OCI-LY7 (cell line): ENCODE data around the gene RGMB. TPM values are rescaled to one million over a fixed set of nuclear protein-coding genes. Genes with fewer than 3 reads are reported as not detected.

Experiments used
- BruUV-seq: library from RNA; stranded (reverse); fragments of 400-500 nt; replicated peaks from 2 replicates; lab custom pipeline; 2021; lab: Mats Ljungman, UMichigan
- CTCF ChIA-PET: fragments of 300-600 bp; sonication (Branson Sonifier 250); formaldehyde crosslinking; loops from one replicate; lab custom pipeline; 2022; ENCODE audit warnings: antibody characterized with exemption; ENCODE audit not compliant: unreplicated experiment; lab: Charles Lee
- POLR2A ChIA-PET: fragments of 300-600 bp; sonication (Branson Sonifier 250); formaldehyde crosslinking; loops from one replicate; lab custom pipeline; 2022; ENCODE audit warnings: antibody characterized with exemption; lab: Charles Lee
- DNase-seq: peaks from one replicate; pipeline ENCODE4 v3.0.0-alpha.2; 2015; ENCODE audit warnings: low spot score
- H2AFZ ChIP-seq: fragments of 200-600 bp; sonication (generic), shearing (Covaris generic); 2 replicates; pipeline ENCODE4 v1.6.1; 2014; ENCODE audit warnings: mild to moderate bottlenecking, antibody characterized with exemption, low read length, moderate library complexity
- H3K27ac ChIP-seq: fragments of 200-600 bp; sonication (generic); 2 replicates; pipeline ENCODE4 v1.5.1; 2014; ENCODE audit warnings: mixed run types, low read depth, mild to moderate bottlenecking, moderate library complexity, low read length, inconsistent platforms; ENCODE audit not compliant: poor library complexity, severe bottlenecking
- H3K36me3 ChIP-seq: fragments of 200-600 bp; sonication (generic); 2 replicates; pipeline ENCODE4 v1.6.1; 2014; ENCODE audit warnings: mild to moderate bottlenecking, antibody characterized with exemption, low read length, moderate library complexity, mixed read lengths; ENCODE audit not compliant: insufficient read depth
- H3K4me1 ChIP-seq: fragments of 200-600 bp; sonication (generic); 2 replicates; pipeline ENCODE4 v1.5.1; 2014; ENCODE audit warnings: mild to moderate bottlenecking, low read length; ENCODE audit not compliant: insufficient read depth, poor library complexity, severe bottlenecking
- H3K4me2 ChIP-seq: fragments of 200-600 bp; sonication (generic); 2 replicates; pipeline ENCODE4 v1.6.1; 2014; ENCODE audit warnings: mild to moderate bottlenecking, low read length
- H3K4me3 ChIP-seq: fragments of 200-600 bp; sonication (generic); 2 replicates; pipeline ENCODE4 v1.5.1; 2014; ENCODE audit warnings: mild to moderate bottlenecking, low read depth, low read length; ENCODE audit not compliant: poor library complexity, severe bottlenecking
- H3K79me2 ChIP-seq: fragments of 200-600 bp; sonication (generic); 2 replicates; pipeline ENCODE4 v1.6.1; 2016; ENCODE audit warnings: low read depth, mild to moderate bottlenecking, low read length, moderate library complexity, mixed read lengths; ENCODE audit not compliant: insufficient read depth
- H3K9me2 ChIP-seq: fragments of 200-600 bp; sonication (generic); 2 replicates; pipeline ENCODE4 v1.6.1; 2016; ENCODE audit warnings: mild to moderate bottlenecking, low read length, mixed read lengths; ENCODE audit not compliant: insufficient read depth
- H3K9me3 ChIP-seq: fragments of 200-600 bp; sonication (generic); 2 replicates; pipeline ENCODE4 v1.6.1; 2014; ENCODE audit warnings: mild to moderate bottlenecking, mixed run types, low read length, mixed read lengths
- H4K20me1 ChIP-seq: fragments of 200-600 bp; sonication (generic); 2 replicates; pipeline ENCODE4 v1.6.1; 2014; ENCODE audit warnings: mild to moderate bottlenecking, antibody characterized with exemption, low read length, moderate library complexity, mixed read lengths; ENCODE audit not compliant: insufficient read depth
- EZH2phosphoT487 ChIP-seq: fragments of 200-600 bp; sonication (generic); IDR thresholded peaks from 2 replicates; pipeline ENCODE4 v1.6.1; 2018; ENCODE audit warnings: low read depth, borderline replicate concordance, mild to moderate bottlenecking, mixed run types, antibody characterized with exemption, low read length, moderate library complexity, mixed read lengths
- intact Hi-C: fragments of 100-400 bp; cut with micrococcal nuclease; formaldehyde crosslinking; loops from one replicate; pipeline ENCODE4 v1.10.0; 2022; ENCODE audit not compliant: unreplicated experiment
- total RNA-seq, 2 experiments: library from RNA; depleted of rRNA in 1 of 2; stranded (reverse); fragments of >200 nt in 1 of 2; shearing (Covaris generic) in 1 of 2; gene quantifications; 2 replicates each; pipeline ENCODE4 v1.2.3, GENCODE V29; 2014 to 2022
- TF ChIP-seq, protein P1 (sequence below): fragments of 200-600 bp; sonication (generic); conservative IDR thresholded peaks from 2 replicates; pipeline ENCODE4 v1.5.1; 2014; ENCODE audit warnings: mild to moderate bottlenecking, antibody characterized with exemption, low read length, moderate library complexity, mixed read lengths

RGMB gene
- total RNA-seq, 2 experiments from 2014 or later, result 9.2 to 11.2 TPM

DNA sequence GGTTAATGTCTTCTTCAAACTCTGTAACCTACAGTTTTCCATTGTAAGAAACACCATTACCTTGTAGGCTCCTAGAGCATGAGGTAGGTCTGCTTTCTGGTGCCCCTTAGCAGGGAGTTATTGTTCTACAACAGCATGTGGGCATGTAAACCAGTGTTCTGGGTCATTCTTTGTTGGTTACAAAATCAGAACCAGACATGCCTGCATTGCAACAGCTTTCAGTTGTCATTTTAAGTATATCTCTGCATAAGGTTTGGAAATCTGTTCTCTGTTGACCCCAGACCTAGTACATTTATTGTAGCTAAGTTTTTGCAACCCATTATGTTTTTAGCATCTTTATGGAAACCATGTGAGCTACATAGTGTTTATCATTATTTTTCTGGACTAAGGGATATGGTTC lies 10.9 kb downstream of the RGMB start:
- DNase-seq, result no peak
- Histone ChIP-seq H4K20me1 (peaks cover 9% of the 10 kb centered on the region), H3K4me3 (no peak overlapping the region), H3K9me3 (no peaks in the 10 kb centered on the region), H3K4me2 (no peak overlapping the region), H3K79me2 (no peaks in the 10 kb centered on the region), H3K27ac (no peak overlapping the region), H3K36me3 (peaks cover 56% of the 10 kb centered on the region), H3K4me1 (no peaks in the 10 kb centered on the region), H2AFZ (no peak overlapping the region), H3K9me2 (no peaks in the 10 kb centered on the region)
- BruUV-seq, result no TSS peak
- TF ChIP-seq, protein P1, sequence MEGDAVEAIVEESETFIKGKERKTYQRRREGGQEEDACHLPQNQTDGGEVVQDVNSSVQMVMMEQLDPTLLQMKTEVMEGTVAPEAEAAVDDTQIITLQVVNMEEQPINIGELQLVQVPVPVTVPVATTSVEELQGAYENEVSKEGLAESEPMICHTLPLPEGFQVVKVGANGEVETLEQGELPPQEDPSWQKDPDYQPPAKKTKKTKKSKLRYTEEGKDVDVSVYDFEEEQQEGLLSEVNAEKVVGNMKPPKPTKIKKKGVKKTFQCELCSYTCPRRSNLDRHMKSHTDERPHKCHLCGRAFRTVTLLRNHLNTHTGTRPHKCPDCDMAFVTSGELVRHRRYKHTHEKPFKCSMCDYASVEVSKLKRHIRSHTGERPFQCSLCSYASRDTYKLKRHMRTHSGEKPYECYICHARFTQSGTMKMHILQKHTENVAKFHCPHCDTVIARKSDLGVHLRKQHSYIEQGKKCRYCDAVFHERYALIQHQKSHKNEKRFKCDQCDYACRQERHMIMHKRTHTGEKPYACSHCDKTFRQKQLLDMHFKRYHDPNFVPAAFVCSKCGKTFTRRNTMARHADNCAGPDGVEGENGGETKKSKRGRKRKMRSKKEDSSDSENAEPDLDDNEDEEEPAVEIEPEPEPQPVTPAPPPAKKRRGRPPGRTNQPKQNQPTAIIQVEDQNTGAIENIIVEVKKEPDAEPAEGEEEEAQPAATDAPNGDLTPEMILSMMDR, result no peak
- TF ChIP-seq EZH2phosphoT487, result no peak
- intact Hi-C loops, result no loop called here
- POLR2A ChIA-PET, result interaction anchor here (2.0 kb wide), 1 partner anchor 9 kb away, joined by 5 read pairs; no protein-coding TSS in a partner anchor
- CTCF ChIA-PET, result no interaction called here

DNA sequence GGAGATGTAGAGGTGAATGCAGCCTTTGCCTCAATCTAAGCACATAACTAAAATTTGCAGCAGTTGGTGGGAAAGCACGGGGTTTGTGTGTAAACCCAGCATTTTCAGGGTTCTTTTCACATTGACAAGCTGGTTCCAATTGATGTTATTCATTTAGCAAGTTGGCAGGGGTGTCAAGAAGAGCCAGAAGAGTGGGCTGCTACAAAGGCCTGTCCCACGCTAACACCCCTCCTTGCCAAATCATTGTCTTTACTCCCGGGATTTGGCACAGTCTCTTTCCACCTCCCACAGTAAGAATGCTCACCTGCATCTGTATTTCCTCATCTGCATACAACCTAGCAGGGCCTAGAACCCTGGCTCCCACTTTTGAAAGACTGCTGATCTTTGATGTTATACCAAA lies 11.8 kb downstream of the RGMB start:
- H3K4me3 ChIP-seq, result no peak overlapping the region
- H3K27ac ChIP-seq, result no peak overlapping the region
- no TSS peak for BruUV-seq
- no peaks in the 10 kb centered on the region for H3K9me2 ChIP-seq
- peaks cover 49% of the 10 kb centered on the region for H3K36me3 ChIP-seq
- ChIA-PET POLR2A (interaction anchor here (1.0 to 2.0 kb wide), 2 partner anchors 9 to 10 kb away, joined by 3 to 5 read pairs; no protein-coding TSS in a partner anchor), CTCF (no interaction called here)
- H3K9me3 ChIP-seq, result no peaks in the 10 kb centered on the region
- no peak overlapping the region for H3K4me2 ChIP-seq
- H4K20me1 ChIP-seq, result peaks cover 9% of the 10 kb centered on the region
- no peak overlapping the region for H2AFZ ChIP-seq
- no peak for DNase-seq
- intact Hi-C loops, result no loop called here
- H3K4me1 ChIP-seq, result no peaks in the 10 kb centered on the region
- no peaks in the 10 kb centered on the region for H3K79me2 ChIP-seq
- TF ChIP-seq, protein P1, result no peak
- no peak for TF ChIP-seq EZH2phosphoT487

DNA sequence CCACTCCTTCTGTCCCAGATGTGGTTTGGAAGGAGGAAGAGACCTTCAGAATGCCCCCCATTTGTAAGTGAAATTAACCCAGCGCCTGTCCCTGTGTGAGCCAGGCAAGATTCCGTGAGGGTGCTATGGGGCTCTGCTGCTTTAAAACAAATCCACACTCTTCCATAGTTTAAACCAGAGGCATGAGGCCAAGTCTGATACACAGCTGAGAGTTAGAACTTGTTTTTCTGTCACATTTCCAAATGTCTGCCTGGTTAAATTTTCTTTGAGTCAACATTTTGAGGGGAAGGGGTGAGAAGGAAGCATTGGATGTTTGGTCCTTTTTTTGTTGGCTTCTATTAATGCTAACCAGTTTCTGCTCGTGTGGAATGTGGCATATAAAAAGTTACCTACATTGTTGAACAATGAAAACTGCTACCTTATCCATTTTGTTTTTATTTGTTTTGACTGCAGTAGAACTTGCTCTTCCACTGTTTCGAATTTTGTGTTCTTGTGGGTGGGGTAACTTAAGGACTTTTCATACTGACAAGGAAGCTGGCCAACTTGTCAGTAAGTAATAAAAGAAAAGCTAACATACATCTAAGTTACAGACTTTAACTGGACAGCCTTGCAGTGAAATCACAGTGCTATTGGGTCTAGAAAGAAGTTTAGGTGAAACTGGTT lies 12.9 kb downstream of the RGMB start:
- Histone ChIP-seq H3K4me3 (no peak overlapping the region), H3K9me2 (no peaks in the 10 kb centered on the region), H2AFZ (no peak overlapping the region), H4K20me1 (peaks cover 9% of the 10 kb centered on the region), H3K9me3 (no peaks in the 10 kb centered on the region), H3K79me2 (no peaks in the 10 kb centered on the region), H3K36me3 (peaks cover 39% of the 10 kb centered on the region), H3K4me1 (no peaks in the 10 kb centered on the region), H3K4me2 (no peak overlapping the region), H3K27ac (no peak overlapping the region)
- intact Hi-C loops, result no loop called here
- ChIA-PET POLR2A (interaction anchor here (0.8 to 1.0 kb wide), 3 partner anchors 9 to 1375 kb away, joined by 3 read pairs; no protein-coding TSS in a partner anchor), CTCF (no interaction called here)
- BruUV-seq, result no TSS peak
- no peak for DNase-seq
- TF ChIP-seq, protein P1, result no peak
- no peak for TF ChIP-seq EZH2phosphoT487
